HepG2 (cell line): ENCODE results near the gene SLC2A10. TPM values are rescaled to one million over a fixed set of nuclear protein-coding genes. Genes with fewer than 3 reads are reported as not detected.

ENCODE experiments used
- HHEX ChIP-seq: IDR thresholded peaks from 2 replicates; pipeline ENCODE4 v1.6.1; 2016; ENCODE audit warnings: control low read depth
- NCOA1 ChIP-seq: sonication (generic); formaldehyde crosslinking; IDR thresholded peaks from 2 replicates; pipeline ENCODE4 v1.9.0; 2021; ENCODE audit warnings: missing genetic modification reagents
- SMARCC2 ChIP-seq: fragments of 450-650 bp; IDR thresholded peaks from 2 replicates; pipeline ENCODE4 v1.6.1; 2017; ENCODE audit warnings: antibody characterized with exemption, mild to moderate bottlenecking
- SRSF9 ChIP-seq: fragments of 200-400 bp; formaldehyde crosslinking; IDR thresholded peaks from 2 replicates; pipeline ENCODE4 v1.6.1; 2018; ENCODE audit warnings: borderline replicate concordance, mild to moderate bottlenecking, low read depth, low read length; ENCODE audit not compliant: insufficient read depth, poor library complexity, severe bottlenecking
- YY1 ChIP-seq: IDR thresholded peaks from 2 replicates; pipeline ENCODE4 v1.6.1; 2011; ENCODE audit warnings: low read length, low read depth, moderate library complexity, mild to moderate bottlenecking; ENCODE audit not compliant: insufficient read depth, insufficient replicate concordance
- ZNF143 ChIP-seq: sonication (generic); formaldehyde crosslinking; IDR thresholded peaks from 2 replicates; pipeline ENCODE4 v1.4.0; 2020; ENCODE audit warnings: missing genetic modification reagents
- ZNF235 ChIP-seq: sonication (generic); formaldehyde crosslinking; IDR thresholded peaks from 2 replicates; pipeline ENCODE4 v1.8.1; 2023; ENCODE audit warnings: mild to moderate bottlenecking, missing genetic modification reagents, borderline replicate concordance
- ZNF292 ChIP-seq: sonication (generic); formaldehyde crosslinking; IDR thresholded peaks from 2 replicates; pipeline ENCODE4 v1.8.1; 2022; ENCODE audit warnings: mild to moderate bottlenecking, low read depth, missing genetic modification reagents, borderline replicate concordance
- ZNF335 ChIP-seq: sonication (generic); formaldehyde crosslinking; IDR thresholded peaks from 2 replicates; pipeline ENCODE4 v1.4.0; 2020; ENCODE audit warnings: missing genetic modification reagents
- polyA plus RNA-seq, 8 experiments: library from polyadenylated mRNA; depleted of rRNA in 3 of 8; stranded (reverse) in 7 of 8; unstranded in 1 of 8; fragments of >200 nt; fragmentation: Illumina TruSeq in 4 of 8; extraction: Trizol in 4 of 8; gene quantifications; 2 replicates each; pipeline versions ENCODE4 v1.2.1 to v1.2.3, GENCODE V29; 2011 to 2016; ENCODE audit warnings: low read depth in 4 of 8, missing spikeins in 1 of 8, mixed read lengths in 1 of 8; ENCODE audit not compliant: insufficient read depth in 1 of 8
- total RNA-seq, 5 experiments: library from RNA; depleted of rRNA; stranded (reverse); fragments of >200 nt; fragmentation: Illumina TruSeq; extraction: Trizol; gene quantifications; 2 replicates each; pipeline ENCODE4 v1.2.3, GENCODE V29; 2016; ENCODE audit warnings: low read depth in 1 of 5
- TF ChIP-seq, protein P1 (sequence below): sonication (generic); formaldehyde crosslinking; IDR thresholded peaks from one replicate; pipeline ENCODE4 v1.5.1; 2020; ENCODE audit warnings: mild to moderate bottlenecking, missing genetic modification reagents; ENCODE audit errors: not compliant biosample characterization
- TF ChIP-seq, protein P2 (sequence below): IDR thresholded peaks from 2 replicates; pipeline ENCODE4 v1.6.1; 2012; ENCODE audit warnings: low read depth, low read length, improper control_type of control experiment
- TF ChIP-seq, protein P3 (sequence below): sonication (generic); formaldehyde crosslinking; IDR thresholded peaks from 2 replicates; pipeline ENCODE4 v1.4.0; 2020; ENCODE audit warnings: missing genetic modification reagents
- TF ChIP-seq, protein P4 (sequence below): sonication (generic); formaldehyde crosslinking; conservative IDR thresholded peaks from 2 replicates; pipeline ENCODE4 v1.4.0; 2020; ENCODE audit warnings: missing genetic modification reagents
- TF ChIP-seq, protein P5 (sequence below): sonication (generic); formaldehyde crosslinking; IDR thresholded peaks from 2 replicates; pipeline ENCODE4 v1.4.0; 2020; ENCODE audit warnings: mild to moderate bottlenecking, missing genetic modification reagents

Gene SLC2A10
- total and polyA plus RNA-seq, 2 of the 13 experiments (the other 11 are each of a cell fraction or from before 2014, with no cell fraction given) = 16.0 to 18.4 TPM

DNA sequence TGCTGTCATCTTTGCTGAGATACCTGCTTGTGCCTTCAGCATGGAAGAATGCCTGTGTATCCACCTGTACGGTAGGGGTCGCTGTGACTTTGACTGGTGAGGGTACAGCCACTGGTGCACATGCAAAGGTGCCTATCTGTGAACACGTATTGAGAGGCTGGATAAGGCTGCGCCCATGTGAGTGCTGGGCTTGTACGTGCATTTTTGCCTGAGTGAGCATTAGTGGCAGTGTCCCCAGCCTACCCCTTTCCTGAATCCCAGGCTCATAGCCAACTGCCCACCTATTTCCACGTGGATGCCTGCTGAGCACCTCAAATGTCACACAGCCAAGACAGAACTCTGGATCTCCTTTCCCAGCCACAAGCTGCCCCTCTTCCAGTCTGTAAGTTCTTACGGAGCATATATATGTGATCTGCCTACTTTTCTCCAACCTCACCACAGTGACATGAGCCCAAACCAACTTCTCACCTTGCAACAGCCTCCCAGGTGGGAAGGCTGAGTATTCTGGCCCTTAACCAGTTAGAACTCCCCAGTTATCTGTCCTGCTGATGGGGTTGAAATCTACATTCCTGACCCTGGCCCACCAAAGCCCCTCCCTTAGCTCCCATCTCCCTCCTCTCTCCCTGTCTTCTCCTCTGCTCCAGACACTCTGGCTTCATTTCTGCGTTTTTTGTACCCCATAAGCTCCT is 1.1 kb upstream of the SLC2A10 start (continued):
- TF ChIP-seq, protein P1, sequence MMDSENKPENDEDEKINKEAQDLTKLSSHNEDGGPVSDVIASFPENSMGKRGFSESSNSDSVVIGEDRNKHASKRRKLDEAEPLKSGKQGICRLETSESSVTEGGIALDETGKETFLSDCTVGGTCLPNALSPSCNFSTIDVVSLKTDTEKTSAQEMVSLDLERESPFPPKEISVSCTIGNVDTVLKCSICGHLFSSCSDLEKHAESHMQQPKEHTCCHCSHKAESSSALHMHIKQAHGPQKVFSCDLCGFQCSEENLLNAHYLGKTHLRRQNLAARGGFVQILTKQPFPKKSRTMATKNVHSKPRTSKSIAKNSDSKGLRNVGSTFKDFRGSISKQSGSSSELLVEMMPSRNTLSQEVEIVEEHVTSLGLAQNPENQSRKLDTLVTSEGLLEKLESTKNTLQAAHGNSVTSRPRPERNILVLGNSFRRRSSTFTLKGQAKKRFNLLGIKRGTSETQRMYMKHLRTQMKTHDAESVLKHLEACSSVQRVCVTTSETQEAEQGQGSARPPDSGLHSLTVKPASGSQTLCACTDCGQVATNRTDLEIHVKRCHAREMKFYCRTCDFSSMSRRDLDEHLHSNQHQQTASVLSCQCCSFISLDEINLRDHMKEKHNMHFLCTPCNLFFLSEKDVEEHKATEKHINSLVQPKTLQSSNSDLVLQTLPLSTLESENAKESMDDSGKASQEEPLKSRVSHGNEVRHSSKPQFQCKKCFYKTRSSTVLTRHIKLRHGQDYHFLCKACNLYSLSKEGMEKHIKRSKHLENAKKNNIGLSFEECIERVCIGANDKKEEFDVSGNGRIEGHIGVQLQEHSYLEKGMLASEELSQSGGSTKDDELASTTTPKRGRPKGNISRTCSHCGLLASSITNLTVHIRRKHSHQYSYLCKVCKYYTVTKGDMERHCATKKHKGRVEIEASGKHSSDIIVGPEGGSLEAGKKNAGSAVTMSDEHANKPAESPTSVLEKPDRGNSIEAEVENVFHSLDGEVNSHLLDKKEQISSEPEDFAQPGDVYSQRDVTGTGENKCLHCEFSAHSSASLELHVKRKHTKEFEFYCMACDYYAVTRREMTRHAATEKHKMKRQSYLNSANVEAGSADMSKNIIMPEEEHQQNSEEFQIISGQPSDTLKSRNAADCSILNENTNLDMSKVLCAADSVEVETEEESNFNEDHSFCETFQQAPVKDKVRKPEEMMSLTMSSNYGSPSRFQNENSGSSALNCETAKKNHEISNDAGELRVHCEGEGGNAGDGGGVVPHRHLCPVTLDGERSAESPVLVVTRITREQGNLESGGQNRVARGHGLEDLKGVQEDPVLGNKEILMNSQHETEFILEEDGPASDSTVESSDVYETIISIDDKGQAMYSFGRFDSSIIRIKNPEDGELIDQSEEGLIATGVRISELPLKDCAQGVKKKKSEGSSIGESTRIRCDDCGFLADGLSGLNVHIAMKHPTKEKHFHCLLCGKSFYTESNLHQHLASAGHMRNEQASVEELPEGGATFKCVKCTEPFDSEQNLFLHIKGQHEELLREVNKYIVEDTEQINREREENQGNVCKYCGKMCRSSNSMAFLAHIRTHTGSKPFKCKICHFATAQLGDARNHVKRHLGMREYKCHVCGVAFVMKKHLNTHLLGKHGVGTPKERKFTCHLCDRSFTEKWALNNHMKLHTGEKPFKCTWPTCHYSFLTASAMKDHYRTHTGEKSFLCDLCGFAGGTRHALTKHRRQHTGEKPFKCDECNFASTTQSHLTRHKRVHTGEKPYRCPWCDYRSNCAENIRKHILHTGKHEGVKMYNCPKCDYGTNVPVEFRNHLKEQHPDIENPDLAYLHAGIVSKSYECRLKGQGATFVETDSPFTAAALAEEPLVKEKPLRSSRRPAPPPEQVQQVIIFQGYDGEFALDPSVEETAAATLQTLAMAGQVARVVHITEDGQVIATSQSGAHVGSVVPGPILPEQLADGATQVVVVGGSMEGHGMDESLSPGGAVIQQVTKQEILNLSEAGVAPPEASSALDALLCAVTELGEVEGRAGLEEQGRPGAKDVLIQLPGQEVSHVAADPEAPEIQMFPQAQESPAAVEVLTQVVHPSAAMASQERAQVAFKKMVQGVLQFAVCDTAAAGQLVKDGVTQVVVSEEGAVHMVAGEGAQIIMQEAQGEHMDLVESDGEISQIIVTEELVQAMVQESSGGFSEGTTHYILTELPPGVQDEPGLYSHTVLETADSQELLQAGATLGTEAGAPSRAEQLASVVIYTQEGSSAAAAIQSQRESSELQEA (CRISPR knock-in tag) = no peak
- TF ChIP-seq, protein P2, sequence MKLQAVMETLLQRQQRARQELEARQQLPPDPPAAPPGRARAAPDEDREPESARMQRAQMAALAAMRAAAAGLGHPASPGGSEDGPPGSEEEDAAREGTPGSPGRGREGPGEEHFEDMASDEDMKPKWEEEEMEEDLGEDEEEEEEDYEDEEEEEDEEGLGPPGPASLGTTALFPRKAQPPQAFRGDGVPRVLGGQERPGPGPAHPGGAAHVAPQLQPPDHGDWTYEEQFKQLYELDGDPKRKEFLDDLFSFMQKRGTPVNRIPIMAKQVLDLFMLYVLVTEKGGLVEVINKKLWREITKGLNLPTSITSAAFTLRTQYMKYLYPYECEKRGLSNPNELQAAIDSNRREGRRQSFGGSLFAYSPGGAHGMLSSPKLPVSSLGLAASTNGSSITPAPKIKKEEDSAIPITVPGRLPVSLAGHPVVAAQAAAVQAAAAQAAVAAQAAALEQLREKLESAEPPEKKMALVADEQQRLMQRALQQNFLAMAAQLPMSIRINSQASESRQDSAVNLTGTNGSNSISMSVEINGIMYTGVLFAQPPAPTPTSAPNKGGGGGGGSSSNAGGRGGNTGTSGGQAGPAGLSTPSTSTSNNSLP = no peak
- peak; percentile 28 for TF ChIP-seq YY1
- TF ChIP-seq, protein P3, sequence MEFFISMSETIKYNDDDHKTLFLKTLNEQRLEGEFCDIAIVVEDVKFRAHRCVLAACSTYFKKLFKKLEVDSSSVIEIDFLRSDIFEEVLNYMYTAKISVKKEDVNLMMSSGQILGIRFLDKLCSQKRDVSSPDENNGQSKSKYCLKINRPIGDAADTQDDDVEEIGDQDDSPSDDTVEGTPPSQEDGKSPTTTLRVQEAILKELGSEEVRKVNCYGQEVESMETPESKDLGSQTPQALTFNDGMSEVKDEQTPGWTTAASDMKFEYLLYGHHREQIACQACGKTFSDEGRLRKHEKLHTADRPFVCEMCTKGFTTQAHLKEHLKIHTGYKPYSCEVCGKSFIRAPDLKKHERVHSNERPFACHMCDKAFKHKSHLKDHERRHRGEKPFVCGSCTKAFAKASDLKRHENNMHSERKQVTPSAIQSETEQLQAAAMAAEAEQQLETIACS = no peak
- no peak for TF ChIP-seq ZNF335
- no peak for TF ChIP-seq SRSF9
- TF ChIP-seq NCOA1 = no peak
- no peak for TF ChIP-seq HHEX
- TF ChIP-seq SMARCC2 = no peak
- TF ChIP-seq, protein P4, sequence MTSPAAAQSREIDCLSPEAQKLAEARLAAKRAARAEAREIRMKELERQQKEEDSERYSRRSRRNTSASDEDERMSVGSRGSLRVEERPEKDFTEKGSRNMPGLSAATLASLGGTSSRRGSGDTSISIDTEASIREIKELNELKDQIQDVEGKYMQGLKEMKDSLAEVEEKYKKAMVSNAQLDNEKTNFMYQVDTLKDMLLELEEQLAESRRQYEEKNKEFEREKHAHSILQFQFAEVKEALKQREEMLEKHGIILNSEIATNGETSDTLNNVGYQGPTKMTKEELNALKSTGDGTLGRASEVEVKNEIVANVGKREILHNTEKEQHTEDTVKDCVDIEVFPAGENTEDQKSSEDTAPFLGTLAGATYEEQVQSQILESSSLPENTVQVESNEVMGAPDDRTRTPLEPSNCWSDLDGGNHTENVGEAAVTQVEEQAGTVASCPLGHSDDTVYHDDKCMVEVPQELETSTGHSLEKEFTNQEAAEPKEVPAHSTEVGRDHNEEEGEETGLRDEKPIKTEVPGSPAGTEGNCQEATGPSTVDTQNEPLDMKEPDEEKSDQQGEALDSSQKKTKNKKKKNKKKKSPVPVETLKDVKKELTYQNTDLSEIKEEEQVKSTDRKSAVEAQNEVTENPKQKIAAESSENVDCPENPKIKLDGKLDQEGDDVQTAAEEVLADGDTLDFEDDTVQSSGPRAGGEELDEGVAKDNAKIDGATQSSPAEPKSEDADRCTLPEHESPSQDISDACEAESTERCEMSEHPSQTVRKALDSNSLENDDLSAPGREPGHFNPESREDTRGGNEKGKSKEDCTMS = no peak
- TF ChIP-seq, protein P5, sequence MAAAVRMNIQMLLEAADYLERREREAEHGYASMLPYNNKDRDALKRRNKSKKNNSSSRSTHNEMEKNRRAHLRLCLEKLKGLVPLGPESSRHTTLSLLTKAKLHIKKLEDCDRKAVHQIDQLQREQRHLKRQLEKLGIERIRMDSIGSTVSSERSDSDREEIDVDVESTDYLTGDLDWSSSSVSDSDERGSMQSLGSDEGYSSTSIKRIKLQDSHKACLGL (CRISPR knock-in tag) = peak; percentile 81; the same call in 1 of the 2 replicates
- TF ChIP-seq ZNF292 = peak; percentile 85
- 0 out of 2 replicates have a peak, but pooled peaks have one; percentile 57 for TF ChIP-seq ZNF235
- TF ChIP-seq ZNF143 (CRISPR knock-in tag) = 0 out of 2 replicates have a peak, but pooled peaks have one; percentile 21
